Astrocyte of the spinal cord (primary cell): ENCODE results near the gene FFAR2.
A peak's percentile ranks its signal among the peaks of the same experiment; 100 is the strongest.

Source experiments
- DNase-seq: peaks from one replicate; pipeline ENCODE4 v3.0.0; 2011; ENCODE audit warnings: low read depth, low spot score
- H3K4me3 ChIP-seq: 2 replicates; pipeline ENCODE4 v1.5.1; 2011; ENCODE audit warnings: low read depth, mild to moderate bottlenecking, low read length, moderate library complexity
- in situ Hi-C: cut with HindIII; loops from 2 replicates; pipeline ENCODE4 v1.10.0; 2017; ENCODE audit warnings: low sequenced_read_pairs
- TF ChIP-seq, protein P1 (sequence below): IDR thresholded peaks from 2 replicates; pipeline ENCODE4 v1.5.1; 2012; ENCODE audit warnings: low read depth, mild to moderate bottlenecking, low read length, inconsistent platforms

The FFAR2 gene

GRCh38 chr19:35495107-35496064 is 47.3 kb downstream of the FFAR2 start:
- DNase-seq, result peak; percentile 47
- in situ Hi-C loops, result no loop called here
- TF ChIP-seq, protein P1, sequence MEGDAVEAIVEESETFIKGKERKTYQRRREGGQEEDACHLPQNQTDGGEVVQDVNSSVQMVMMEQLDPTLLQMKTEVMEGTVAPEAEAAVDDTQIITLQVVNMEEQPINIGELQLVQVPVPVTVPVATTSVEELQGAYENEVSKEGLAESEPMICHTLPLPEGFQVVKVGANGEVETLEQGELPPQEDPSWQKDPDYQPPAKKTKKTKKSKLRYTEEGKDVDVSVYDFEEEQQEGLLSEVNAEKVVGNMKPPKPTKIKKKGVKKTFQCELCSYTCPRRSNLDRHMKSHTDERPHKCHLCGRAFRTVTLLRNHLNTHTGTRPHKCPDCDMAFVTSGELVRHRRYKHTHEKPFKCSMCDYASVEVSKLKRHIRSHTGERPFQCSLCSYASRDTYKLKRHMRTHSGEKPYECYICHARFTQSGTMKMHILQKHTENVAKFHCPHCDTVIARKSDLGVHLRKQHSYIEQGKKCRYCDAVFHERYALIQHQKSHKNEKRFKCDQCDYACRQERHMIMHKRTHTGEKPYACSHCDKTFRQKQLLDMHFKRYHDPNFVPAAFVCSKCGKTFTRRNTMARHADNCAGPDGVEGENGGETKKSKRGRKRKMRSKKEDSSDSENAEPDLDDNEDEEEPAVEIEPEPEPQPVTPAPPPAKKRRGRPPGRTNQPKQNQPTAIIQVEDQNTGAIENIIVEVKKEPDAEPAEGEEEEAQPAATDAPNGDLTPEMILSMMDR, result peak; percentile 99
- H3K4me3 ChIP-seq, result no peak overlapping the region

GRCh38 chr19:35497406-35497805 is 49.3 kb downstream of the FFAR2 start:
- no peak overlapping the region for H3K4me3 ChIP-seq
- in situ Hi-C loops, result no loop called here
- DNase-seq, result no peak
- TF ChIP-seq, protein P1, result no peak

DNA sequence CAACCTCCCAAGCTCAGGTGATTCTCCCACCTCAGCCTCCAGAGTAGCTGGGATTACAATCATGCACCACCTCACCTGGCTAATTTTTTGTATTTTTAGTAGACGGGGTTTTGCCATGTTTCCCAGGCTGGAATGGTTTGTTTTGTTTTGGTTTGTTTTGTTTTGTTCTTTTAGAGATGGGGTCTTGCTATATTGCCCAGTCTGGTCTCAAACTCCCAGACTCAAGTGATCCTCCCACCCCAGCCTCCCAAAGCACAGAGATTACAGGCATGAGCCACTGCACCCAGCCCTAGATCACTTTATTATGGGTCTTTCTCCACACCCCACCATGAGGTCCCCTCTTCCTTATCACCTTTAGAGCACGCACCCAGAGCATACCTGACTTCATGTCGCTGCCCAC is 50.2 kb downstream of the FFAR2 start:
- in situ Hi-C loops, result no loop called here
- no peak for DNase-seq
- H3K4me3 ChIP-seq, result no peak overlapping the region
- TF ChIP-seq, protein P1, result no peak

DNA sequence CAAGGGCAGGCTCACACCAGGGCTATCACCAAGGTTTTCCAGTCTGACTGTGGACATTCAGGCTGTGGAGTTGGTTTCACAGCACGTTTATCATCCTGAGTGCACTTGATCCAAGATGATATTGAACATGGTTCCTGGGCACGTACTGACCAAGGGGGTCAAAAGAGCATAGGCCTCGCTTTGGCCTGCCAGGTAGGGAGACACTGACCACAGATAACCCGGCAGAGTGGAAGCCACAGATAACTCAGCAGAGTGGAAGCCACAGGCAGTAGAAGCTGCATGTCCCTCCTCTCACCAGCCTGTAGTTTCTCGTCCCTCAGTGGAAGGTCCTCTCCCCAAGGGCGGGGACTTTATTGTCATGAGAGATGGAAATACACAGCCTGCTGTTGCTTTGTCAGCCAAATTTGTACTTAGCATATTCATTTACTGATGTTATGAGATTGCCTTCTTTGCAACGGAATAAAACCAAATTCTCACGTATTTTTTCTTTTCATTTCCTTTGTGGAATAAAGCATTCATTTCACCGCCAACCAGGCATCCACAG is 51.0 kb downstream of the FFAR2 start:
- H3K4me3 ChIP-seq, result no peak overlapping the region
- DNase-seq, result no peak
- in situ Hi-C loops, result no loop called here
- TF ChIP-seq, protein P1, result no peak

DNA sequence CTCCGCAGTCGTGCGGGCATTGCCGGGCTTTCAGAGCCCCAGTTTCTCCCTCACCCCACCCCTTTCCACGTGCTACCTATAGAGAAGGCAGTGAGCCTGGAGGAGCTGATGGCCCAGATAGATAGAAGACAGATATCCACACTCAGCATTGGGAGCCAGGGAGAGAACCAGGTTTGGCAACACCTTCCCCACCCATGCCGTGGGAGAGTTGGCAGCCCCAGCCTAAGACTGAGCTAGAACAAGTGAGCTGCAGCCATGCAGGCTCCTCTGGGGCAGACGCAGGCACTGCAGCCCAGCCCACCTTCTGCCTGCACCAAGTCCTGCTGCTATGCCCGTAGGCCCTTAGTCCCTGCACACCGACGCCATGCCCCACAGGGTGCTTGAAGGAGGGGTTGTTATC is 52.6 kb downstream of the FFAR2 start:
- in situ Hi-C loops, result no loop called here
- DNase-seq, result no peak
- no peak overlapping the region for H3K4me3 ChIP-seq
- TF ChIP-seq, protein P1, result no peak
